Hypothalamus (tissue), 51 donors: ENCODE results near the gene REG4.

Source experiments
- DNase-seq, 51 donors: peaks; one replicate each; lab custom pipeline; 2025; lab: John Stamatoyannopoulos, UW

Gene REG4

GRCh38 chr1:119782631-119783325 is 28.5 kb downstream of the REG4 start:
- DNase-seq, result no peak

- no peak for DNase-seq
These were observed 29.6 kb downstream of the REG4 start for GRCh38 chr1:119781434-119782210.

DNA sequence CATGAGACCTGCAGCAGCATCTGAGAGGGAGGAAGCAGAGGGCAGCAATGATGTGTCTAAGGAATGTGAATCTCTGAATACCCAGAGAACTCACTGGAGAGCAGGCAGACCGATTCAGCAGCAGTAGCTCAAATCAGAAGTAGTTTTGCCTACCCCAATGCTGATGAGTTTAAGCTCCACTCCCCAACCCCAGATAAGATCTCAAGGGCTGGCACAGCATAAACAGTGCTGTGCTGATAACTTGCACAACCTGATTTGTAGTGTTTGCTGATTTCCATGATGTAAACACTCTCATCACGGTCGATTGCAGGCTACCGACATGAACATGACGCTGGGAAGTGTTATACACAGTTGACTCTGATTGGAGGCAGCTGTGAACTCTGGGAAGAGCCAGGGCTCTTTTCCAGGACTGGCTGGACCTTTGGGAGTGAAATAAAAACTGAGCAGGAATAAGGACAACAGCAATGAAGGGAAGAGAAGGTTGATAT is 31.3 kb downstream of the REG4 start:
- no peak for DNase-seq

DNA sequence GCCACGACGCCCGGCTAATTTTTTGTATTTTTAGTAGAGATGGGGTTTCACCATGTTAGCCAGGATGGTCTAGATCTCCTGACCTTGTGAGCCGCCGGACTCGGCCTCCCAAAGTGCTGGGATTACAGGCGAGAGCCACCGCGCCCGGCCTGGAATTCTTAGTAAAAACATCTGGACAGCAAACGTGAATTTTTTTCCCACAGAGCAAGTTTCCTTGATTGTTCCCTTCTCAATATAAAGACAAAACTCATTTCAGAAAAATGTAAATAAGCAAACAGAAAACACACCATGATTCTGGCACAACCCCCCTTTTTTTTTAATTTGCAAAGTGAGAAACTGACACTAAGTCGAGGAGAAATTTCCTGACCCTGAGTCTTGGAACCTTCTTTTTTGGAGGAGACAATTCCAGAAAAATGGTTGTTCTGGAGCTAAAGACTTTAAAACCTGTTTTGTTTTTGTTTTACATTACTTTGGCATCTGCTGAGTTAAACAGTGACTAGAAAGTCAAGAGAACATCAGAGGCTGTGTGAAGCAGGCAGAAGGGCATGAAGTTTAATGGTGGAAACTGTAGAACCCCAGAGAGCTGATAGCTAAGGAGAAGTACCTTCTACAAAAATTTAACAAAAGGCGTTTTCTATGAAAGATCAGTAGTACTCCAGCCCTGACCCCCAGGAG is 32.2 kb downstream of the REG4 start:
- DNase-seq, result no peak

DNA sequence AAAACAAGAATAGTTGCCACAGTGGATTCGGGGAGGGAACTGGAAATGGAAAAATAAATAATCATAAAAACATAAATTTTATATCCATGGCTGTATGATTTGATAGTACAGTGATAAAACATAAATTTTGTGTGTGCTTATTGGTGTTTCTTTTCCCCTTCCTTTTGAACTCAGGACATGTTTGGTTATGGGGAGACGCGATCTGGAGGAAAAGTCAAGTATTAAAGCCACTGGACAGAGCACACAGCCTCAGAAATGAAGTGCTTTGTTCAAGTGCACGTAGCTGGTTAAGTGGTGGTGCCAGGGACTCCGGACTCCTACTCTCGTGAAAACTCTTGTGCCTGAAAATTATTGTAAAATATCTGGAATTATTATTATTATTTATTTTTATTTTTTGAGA is 32.9 kb downstream of the REG4 start:
- no peak for DNase-seq

DNA sequence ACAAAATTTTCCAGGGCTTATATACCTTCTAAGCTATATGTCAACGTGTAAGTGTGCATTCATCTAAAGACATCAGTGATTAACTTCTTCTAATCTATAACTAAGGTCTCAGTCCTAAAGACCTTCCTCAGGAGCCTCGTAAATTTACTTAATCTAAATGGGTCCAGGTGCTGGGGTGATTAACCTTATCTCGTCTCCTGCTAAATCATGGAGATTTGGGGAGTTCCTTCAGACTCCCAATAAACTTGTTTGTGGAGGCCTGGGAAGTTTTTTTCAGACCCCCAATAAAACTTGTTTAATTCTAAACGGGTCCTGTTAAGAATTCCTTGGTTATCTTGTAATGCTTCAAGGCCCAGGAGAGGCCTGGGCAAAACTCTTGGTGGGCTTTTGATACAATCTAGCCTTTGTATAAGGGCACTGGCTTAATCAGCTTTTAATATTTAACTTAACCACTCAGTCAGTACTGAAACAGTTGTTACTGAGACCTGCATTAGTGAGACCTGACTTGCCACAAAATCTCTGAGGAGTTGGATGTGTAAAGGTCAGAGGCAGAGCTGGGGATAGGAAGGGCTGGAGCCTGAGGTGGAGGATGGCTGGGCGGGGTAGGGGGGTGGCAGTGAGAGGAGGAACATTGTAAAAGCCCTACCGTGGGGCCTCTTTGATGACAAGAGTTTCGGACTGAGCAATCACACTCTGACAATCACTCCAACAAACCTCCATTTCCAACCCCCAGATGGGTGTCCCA is 36.3 kb downstream of the REG4 start:
- no peak for DNase-seq

- DNase-seq, result no peak
These were observed 37.5 kb downstream of the REG4 start for GRCh38 chr1:119773711-119774241.

DNA sequence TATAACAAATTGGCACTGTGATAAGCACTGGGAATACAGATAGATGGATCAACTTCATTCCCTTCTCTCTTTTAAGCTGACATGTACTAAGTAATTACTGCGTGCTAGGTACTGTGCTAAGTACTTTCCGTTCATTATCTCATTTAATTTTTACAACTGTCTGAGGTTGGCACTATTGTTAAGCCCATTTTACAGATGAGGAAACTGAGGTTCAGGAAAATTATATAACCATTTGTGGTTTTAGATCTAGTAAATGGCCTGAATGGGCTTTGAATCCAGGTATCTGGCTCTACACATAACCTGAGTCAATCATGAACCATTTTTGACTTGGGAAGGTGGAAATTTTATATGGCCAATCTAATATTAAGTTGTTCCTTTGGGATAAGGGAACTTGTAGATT is 39.0 kb downstream of the REG4 start:
- DNase-seq, result no peak

DNA sequence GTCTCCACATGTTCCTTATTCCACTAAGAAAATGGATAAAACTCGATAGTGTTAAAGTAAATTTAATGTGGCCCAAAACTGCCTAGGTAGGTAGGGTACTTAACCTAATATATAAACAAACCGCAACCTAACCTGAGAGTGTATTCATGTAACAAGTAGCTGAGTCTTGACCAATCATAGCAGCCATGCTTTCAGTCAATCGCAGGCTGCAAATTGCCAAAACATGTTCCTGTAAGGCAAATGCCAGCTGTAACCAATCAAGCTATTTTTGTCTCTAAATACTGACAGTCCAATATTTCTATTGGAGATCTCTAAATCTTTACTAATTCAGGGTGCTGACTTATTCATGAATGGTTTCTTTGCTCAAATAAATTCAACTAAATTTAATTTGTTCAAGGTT is 39.5 kb downstream of the REG4 start:
- DNase-seq, result no peak

DNA sequence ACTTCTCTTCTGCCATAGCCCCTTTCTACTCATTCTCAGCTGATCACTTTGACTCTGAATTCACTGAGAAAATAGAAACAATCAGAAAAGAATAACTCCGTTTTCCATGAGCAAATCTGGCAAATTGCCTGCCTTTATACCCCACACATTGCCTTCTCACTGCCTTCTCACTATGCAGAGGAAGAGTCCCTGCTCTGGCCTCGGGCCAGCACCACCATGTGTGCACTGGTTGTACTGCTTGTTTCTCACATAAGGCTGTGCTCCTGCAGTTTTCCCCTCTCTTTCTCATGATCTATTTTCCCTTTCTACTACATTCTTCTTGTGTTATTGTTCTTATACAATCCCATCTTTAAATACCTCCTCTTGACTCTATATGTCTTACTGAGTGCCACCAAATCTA is 40.2 kb downstream of the REG4 start:
- peak in 3 of 51 donors; percentile 2 to 9 (median 7) for DNase-seq

GRCh38 chr1:119768778-119769177 is 42.5 kb downstream of the REG4 start, which contains the start of gene HMGCS2:
HMGCS2 (minus strand) TSS chr1:119768905; CDS start chr1:119768844, 61 bp downstream.
- DNase-seq, result no peak

GRCh38 chr1:119767486-119767885 is 43.8 kb downstream of the REG4 start:
- DNase-seq, result no peak

GRCh38 chr1:119766374-119766794 is 44.9 kb downstream of the REG4 start:
- DNase-seq, result peak in 18 of 51 donors; percentile 5 to 55 (median 26)

DNA sequence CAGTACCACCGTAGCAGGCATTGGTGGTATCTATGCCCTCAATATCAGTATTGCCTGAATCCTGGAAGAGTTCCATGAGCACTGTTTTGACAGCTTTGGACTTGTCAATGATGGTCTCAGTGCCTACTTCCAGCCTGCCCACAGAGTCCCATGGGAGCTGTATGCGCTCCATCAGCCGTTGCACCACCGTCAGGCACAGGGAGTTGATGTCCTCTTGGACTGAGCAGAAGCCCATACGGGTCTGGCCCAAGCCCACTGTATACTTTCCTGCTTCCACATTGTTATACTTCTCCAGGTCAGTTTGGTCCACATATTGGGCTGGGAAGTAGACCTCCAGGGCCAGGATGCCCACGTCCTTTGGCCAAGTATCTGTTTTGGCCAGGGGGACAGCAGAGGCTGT is 47.0 kb downstream of the REG4 start:
- no peak for DNase-seq

GRCh38 chr1:119762953-119763352 is 48.3 kb downstream of the REG4 start:
- no peak for DNase-seq

- DNase-seq, result no peak
These were observed 48.9 kb downstream of the REG4 start for GRCh38 chr1:119762409-119762808.

GRCh38 chr1:119758584-119758983 is 52.7 kb downstream of the REG4 start:
- DNase-seq, result no peak

GRCh38 chr1:119752592-119752991 is 58.7 kb downstream of the REG4 start:
- DNase-seq, result no peak

DNA sequence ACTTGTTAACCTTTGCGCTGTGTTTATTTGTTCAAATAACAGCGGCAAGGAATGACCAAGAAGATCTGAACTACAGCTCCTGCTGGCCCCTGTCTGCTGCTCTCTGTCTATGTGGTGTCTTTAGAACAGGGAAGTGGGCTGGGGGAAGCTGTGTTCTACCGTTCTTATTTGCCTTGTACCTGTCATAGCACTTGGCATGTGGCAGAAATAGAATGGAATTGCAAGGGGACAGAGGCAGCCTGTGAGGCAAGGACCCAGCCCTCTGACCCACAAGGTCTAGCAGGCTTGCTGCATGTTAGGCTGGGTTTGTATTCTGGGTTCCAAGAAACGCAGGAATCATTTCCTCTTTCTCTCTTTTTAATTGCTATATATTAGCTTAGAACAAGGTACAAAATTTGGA is 63.2 kb downstream of the REG4 start:
- no peak for DNase-seq

DNA sequence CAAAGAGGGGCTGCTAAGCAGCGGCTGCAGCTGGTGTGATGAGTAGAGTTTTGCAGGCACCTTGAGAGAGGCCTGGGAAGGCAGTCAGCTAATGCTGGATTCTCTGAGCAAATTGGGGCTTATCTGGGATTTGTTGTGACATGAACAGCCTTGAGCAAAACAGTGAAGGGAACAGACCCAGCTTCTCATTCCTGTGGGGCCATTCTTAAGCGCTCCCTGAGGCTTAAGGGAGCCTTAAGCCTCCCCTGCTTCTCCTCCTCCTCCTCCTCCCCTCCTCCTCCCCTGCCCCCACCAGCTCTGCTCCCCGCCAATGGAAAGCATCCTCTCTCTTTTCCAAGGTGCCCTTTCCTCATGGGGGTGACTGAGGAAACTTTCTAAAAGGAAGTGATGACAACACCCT is 63.8 kb downstream of the REG4 start:
- no peak for DNase-seq
